IPS DF 4.7 (cell line): ENCODE results near the gene PLPPR4.

Experiments used
- DNase-seq: peaks from one replicate; pipeline ENCODE4 v3.0.0-alpha.2; 2013; ENCODE audit warnings: low spot score; ENCODE audit errors: extremely low read depth

Gene PLPPR4

DNA sequence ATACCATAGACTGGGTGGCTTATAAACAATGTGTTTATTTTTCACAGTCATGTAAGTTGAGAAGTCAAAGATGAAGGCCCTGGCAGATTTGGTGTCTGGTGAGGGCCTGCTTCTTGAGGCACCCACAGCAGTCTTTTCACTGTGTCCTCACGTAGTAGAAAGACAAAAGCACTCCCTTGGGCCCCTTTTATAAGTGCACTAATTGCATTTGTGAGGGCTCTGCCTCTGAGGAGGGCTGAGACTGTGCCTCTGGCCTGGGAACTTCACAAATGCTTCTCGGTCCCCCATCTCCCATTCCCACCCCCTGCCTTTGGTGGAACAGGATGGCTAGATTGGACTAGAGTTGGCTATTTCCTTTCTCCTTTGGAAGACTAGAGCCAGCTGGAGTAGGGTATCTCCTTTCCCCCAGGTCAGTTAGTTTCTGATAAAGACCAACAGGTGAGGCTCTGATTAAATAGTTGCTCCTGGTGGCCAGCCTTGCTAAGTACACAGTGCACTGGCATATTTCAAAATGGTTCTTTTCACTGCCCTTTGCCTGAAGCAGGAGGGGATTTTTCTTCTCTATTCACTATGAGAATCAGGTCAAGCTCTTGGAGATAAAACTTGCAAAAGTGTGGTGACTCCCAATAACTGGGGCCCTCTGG is 82.9 kb downstream of the PLPPR4 start:
- DNase-seq = no peak

- no peak for DNase-seq
These were observed 84.3 kb downstream of the PLPPR4 start for GRCh38 chr1:99348397-99349132.

GRCh38 chr1:99352821-99353220 is 88.5 kb downstream of the PLPPR4 start:
- no peak for DNase-seq

DNA sequence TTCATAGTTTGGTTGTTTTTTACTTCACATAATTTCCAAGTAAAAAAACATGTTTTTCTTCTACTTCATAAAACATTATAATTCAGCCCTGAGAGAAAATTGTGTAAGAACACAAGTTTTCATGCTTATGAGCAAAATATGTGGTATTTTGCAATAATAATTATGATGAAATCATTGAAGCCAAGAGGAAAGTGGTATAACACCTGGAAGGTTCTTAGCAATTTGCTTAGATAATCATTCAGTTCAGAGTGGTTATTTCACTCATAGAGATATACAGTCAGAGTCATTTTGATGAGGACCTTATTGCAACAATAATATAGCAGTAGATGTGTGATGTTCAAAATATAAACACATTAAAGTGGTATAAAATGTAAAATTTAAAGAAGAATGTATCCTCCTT is 94.5 kb downstream of the PLPPR4 start:
- no peak for DNase-seq
